NB4 (cell line): Measurements from ENCODE around the gene SMIM5.
"Not testable (repeated sequence)": the region's sequence is repeated elsewhere in the genome, so short reads cannot be mapped to it uniquely, and the experiment has no call there.

ENCODE experiments used
- DNase-seq: peaks from one replicate; pipeline ENCODE4 v3.0.0; 2010; ENCODE audit warnings: low read depth
- H3K4me3 ChIP-seq: one replicate; pipeline ENCODE4 v1.5.1; 2011; ENCODE audit warnings: mild to moderate bottlenecking, low read depth, low read length, moderate library complexity
- MYC ChIP-seq: IDR thresholded peaks from 2 replicates; pipeline ENCODE4 v1.6.1; 2011; ENCODE audit warnings: low read depth, low read length
- POLR2A ChIP-seq: IDR thresholded peaks from 2 replicates; pipeline ENCODE4 v1.6.1; 2011; ENCODE audit warnings: mild to moderate bottlenecking; ENCODE audit not compliant: insufficient read length; ENCODE audit errors: extremely low read depth
- TF ChIP-seq, protein P1 (sequence below): IDR thresholded peaks from 2 replicates; pipeline ENCODE4 v1.6.1; 2011; ENCODE audit warnings: low read depth, low read length
- TF ChIP-seq, protein P2 (sequence below): IDR thresholded peaks from one replicate; pipeline ENCODE4 v1.5.1; 2012; ENCODE audit warnings: low read depth, low read length

Gene SMIM5

DNA sequence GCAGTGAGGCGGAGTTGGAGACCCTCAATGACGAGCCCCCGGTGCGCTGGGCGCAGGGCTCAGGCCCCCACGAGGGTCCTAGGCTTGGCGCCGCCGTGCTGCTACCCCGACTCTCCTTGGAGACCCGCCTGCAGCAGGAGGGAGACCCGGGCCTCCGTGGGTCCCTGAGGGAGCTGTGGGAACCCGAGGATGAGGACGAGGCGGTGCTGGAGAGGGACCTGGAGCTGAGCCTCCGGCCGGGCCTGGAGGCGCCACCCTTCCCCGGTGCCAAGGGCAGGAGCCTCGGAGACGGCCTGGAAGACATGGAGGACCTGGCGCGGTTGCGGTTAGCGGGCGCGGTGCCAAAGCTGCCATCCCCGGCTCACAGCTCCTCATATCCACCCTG, 43.3 kb upstream of the SMIM5 start:
- peak overlapping the region; percentile 43 for H3K4me3 ChIP-seq
- no peak for TF ChIP-seq MYC
- no peak for TF ChIP-seq POLR2A
- TF ChIP-seq, protein P1, sequence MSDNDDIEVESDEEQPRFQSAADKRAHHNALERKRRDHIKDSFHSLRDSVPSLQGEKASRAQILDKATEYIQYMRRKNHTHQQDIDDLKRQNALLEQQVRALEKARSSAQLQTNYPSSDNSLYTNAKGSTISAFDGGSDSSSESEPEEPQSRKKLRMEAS = no peak
- TF ChIP-seq, protein P2, sequence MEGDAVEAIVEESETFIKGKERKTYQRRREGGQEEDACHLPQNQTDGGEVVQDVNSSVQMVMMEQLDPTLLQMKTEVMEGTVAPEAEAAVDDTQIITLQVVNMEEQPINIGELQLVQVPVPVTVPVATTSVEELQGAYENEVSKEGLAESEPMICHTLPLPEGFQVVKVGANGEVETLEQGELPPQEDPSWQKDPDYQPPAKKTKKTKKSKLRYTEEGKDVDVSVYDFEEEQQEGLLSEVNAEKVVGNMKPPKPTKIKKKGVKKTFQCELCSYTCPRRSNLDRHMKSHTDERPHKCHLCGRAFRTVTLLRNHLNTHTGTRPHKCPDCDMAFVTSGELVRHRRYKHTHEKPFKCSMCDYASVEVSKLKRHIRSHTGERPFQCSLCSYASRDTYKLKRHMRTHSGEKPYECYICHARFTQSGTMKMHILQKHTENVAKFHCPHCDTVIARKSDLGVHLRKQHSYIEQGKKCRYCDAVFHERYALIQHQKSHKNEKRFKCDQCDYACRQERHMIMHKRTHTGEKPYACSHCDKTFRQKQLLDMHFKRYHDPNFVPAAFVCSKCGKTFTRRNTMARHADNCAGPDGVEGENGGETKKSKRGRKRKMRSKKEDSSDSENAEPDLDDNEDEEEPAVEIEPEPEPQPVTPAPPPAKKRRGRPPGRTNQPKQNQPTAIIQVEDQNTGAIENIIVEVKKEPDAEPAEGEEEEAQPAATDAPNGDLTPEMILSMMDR = no peak
- no peak for DNase-seq

DNA sequence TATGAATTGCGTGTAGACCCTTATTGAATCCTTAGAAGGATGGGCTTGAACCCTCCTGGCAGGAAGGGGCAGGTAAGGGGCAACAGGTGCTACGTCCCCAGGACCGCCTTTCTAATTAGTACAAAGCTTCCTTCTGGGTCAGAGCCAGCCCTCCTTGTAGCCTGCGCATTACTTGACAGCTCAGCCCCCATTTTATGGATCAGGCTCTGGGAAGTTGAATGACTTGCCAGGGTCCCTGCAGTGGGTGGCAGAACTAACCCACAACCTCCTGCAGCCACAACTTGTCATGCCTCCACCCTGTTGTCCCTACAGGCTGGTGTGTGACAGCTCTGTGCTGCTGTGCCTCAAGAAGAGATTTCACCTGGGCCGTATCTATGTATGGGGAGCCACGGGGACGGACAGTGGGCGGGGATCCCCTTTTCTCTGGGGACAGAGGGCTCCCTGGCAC, 42.9 kb upstream of the SMIM5 start:
- H3K4me3 ChIP-seq = no peak overlapping the region
- no peak for TF ChIP-seq MYC
- TF ChIP-seq, protein P1 = no peak
- no peak for TF ChIP-seq POLR2A
- TF ChIP-seq, protein P2 = no peak
- DNase-seq = no peak

DNA sequence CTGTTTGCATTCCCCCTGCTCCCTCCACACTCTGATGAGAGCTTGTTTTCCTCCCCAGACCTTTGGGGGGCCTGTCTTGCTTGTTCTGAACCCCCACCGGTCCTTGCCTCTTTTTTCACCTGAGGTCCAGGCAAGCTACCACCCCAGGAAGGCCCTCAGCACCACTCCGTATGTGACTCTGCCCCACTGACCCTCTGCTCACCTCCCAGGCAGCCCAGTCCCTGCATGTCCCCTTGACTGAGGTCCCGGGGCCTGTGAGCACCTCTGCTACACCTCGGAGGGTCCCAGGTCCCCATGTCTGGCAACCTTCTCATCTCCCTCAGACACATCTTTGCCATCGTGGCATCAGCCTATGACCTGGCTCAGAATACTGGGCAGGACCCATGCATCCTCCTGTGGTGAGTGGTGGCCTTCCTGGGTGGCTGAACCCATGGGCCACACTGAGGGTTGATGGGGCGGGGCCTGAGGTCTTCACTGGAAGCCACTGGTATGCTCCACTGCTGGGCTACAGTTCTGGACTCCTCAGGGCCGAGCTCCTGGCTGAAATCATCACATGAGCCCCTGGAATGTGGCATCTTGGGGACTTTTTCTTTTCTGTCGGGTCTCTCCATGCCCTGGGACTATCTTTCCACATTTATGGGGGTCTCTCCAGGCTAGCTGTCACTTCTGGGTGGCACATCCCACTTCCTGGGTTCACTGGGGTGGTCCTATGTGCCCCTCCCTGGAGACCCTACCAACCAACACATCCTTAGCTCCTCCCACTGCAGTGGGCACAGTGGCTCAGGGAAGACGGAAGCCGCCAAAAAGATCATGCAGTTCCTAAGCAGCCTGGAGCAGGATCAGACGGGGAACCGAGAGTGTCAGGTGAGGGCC, 42.1 kb upstream of the SMIM5 start:
- DNase-seq = no peak
- TF ChIP-seq MYC = no peak
- TF ChIP-seq, protein P1 = no peak
- TF ChIP-seq, protein P2 = no peak
- TF ChIP-seq POLR2A = no peak
- no peak overlapping the region for H3K4me3 ChIP-seq

DNA sequence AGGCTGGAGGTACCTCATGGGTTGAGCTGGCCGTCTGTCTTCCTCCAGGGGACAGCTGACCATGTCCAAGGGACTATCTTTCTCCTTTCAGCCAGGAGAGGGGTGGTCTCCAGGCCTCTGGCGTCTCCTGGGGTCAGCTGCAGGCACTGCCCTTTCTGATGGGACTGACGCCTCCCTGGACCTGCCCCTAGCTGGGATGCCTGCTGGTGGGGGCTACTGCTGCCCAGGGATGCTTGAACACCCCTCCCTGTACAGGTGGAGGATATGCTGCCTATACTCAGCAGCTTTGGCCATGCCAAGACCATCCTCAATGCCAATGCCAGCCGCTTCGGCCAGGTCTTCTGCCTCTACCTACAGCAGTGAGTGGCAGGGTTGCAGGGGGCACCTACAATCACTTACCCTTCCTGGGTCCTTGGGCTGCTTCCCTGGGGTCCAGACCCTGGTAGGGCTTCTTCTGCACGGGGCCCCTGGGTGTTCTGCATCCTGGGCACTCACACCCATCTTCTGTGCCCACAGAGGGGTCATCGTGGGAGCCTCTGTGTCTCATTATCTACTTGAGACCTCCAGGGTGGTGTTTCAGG, 41.4 kb upstream of the SMIM5 start:
- H3K4me3 ChIP-seq = no peak overlapping the region
- DNase-seq = no peak
- no peak for TF ChIP-seq MYC
- TF ChIP-seq POLR2A = no peak
- TF ChIP-seq, protein P1 = no peak
- TF ChIP-seq, protein P2 = no peak

DNA sequence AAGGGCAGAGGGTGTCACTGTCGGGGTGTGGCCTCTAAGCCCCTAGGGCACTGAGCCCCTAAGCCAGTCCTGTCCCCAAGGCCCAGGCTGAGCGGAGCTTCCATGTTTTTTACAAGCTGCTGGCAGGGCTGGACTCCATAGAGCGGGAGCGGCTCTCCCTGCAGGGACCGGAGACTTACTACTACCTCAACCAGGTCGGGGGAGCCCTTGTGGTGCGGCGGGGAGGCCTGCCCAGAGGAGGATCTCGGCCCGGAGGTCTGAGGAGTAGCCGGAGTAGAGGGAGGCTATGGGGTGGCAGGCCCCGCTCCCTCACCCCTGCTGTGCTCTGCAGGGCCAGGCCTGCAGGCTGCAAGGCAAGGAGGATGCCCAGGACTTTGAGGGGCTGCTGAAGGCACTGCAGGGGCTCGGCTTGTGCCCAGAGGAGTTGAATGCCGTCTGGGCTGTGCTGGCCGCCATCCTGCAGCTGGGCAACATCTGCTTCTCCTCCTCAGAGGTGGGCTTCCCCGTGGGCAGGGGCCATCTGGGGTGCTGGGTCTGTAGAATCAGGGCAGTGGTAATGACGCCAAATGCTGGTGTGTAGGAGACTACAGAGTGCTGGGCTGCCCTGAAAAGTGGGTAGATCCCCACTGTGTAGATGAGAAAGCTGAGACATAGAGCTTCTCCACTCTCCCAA, 40.8 kb upstream of the SMIM5 start:
- no peak overlapping the region for H3K4me3 ChIP-seq
- DNase-seq = no peak
- TF ChIP-seq, protein P2 = no peak
- TF ChIP-seq, protein P1 = no peak
- no peak for TF ChIP-seq MYC
- TF ChIP-seq POLR2A = no peak

DNA sequence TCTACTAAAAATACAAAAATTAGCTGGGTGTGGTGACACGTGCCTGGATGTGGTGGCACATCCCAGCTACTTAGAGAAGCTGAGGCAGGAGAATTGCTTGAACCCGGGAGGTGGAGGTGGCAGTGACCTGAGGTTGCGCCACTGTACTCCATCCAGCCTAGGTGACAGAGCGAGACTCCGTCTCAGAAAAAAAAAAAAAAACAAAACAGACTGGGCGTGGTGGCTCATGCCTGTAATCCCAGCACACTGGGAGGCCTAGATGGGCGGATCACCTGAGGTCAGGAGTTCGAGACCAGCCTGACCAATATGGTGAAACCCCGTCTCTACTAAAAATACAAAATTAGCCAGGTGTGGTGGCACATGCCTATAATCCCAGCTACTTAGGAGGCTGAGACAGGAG, 39.8 kb upstream of the SMIM5 start:
- not testable (repeated sequence) for DNase-seq, H3K4me3 ChIP-seq
